Measurements from ENCODE around the gene CASQ2. TPM values are rescaled to one million over a fixed set of nuclear protein-coding genes. Genes with fewer than 3 reads are reported as not detected.

The CASQ2 gene
- total RNA-seq, 1 donor from 2014 or later: not detected

GRCh38 chr1:115672224-115673009 is 96.1 kb downstream of the CASQ2 start:
- no peak for DNase-seq (ENCODE audit: low spot score)
- intact Hi-C loops (cut with micrococcal nuclease): no loop called here
- peaks cover 8% of the 10 kb centered on the region for H3K9me3 Mint-ChIP-seq

GRCh38 chr1:115671176-115671934 is 97.2 kb downstream of the CASQ2 start:
- peaks cover 8% of the 10 kb centered on the region for H3K9me3 Mint-ChIP-seq
- peaks cover 2% of the 10 kb centered on the region for H3K27me3 Mint-ChIP-seq (ENCODE audit: low read depth)
- no peak overlapping the region for H3K27ac Mint-ChIP-seq
- H3K4me3 Mint-ChIP-seq (ENCODE audit: low read depth): no peak overlapping the region
- H3K4me1 Mint-ChIP-seq (ENCODE audit: low read depth): peaks cover 24% of the 10 kb centered on the region
- DNase-seq (ENCODE audit: low spot score): no peak
- intact Hi-C loops (cut with micrococcal nuclease): no loop called here
- H3K36me3 Mint-ChIP-seq (ENCODE audit: low read depth): peaks cover 31% of the 10 kb centered on the region

More at GRCh38 chr1:115672224-115673009, 96.1 kb downstream of the CASQ2 start:
- peaks cover 2% of the 10 kb centered on the region for H3K27me3 Mint-ChIP-seq (ENCODE audit: low read depth)
- peaks cover 25% of the 10 kb centered on the region for H3K36me3 Mint-ChIP-seq (ENCODE audit: low read depth)
- H3K4me3 Mint-ChIP-seq (ENCODE audit: low read depth): no peak overlapping the region
- H3K27ac Mint-ChIP-seq: no peak overlapping the region
- peaks cover 24% of the 10 kb centered on the region for H3K4me1 Mint-ChIP-seq (ENCODE audit: low read depth)

DNA sequence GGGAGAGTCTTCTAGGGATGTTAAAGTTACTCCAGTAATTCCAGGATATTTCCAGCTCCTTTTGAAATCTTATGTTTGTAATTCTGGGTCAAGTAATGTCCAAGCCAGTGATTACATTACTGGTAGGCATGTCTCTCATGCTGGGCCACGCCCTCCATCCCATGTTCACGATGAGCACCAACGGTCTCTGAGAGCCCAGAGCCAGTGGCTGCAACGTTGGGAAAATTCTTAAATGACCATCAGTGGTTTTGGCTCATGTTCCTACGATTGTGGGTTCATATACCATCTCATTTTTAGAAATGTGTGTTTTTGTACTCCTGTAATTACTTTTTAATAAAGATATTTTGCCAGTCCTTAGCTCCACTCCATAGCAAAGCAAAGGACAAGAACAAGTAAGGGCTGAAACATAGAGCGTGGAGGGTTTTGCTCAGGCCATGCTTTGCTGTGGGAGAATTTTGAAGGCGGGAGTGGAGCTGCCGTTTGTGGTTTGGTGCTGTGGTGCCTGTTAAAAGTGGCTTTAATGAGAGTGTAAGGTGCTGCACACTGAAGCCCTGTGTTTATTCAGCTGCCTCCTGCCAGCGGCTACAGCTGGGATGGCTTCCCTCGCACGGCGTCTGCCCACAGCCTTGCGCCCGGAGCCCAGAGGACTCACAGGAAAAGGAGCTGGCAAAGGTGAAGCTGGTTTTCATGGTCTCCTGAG is 97.9 kb downstream of the CASQ2 start:
- H3K36me3 Mint-ChIP-seq (ENCODE audit: low read depth): peaks cover 35% of the 10 kb centered on the region
- intact Hi-C loops (cut with micrococcal nuclease): no loop called here
- H3K9me3 Mint-ChIP-seq: peaks cover 8% of the 10 kb centered on the region
- H3K4me1 Mint-ChIP-seq (ENCODE audit: low read depth): peaks cover 19% of the 10 kb centered on the region
- H3K4me3 Mint-ChIP-seq (ENCODE audit: low read depth): no peak overlapping the region
- H3K27ac Mint-ChIP-seq: no peak overlapping the region
- no peak for DNase-seq (ENCODE audit: low spot score)
- peaks cover 2% of the 10 kb centered on the region for H3K27me3 Mint-ChIP-seq (ENCODE audit: low read depth)

DNA sequence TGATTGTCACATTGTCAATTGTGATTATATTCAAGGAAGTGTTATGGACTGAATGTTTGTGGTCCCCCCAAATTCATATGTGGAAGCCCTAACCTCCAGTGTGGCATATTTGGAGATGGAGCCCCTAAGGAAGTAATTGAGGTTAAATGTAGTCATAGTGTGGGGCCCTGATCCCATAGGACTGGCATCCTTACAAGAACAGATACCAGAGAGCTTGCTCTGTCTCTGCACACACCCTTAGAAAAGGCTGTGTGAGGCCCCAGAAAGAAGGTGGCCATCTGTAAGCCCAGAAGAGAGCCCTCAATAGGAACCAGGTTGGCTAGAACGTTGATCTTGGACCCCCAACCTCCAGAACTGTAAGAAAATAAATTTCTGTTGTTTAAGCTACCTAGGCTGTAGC is 98.6 kb downstream of the CASQ2 start:
- H3K27ac Mint-ChIP-seq: no peak overlapping the region
- no peak for DNase-seq (ENCODE audit: low spot score)
- peaks cover 36% of the 10 kb centered on the region for H3K36me3 Mint-ChIP-seq (ENCODE audit: low read depth)
- intact Hi-C loops (cut with micrococcal nuclease): no loop called here
- H3K4me1 Mint-ChIP-seq (ENCODE audit: low read depth): peaks cover 19% of the 10 kb centered on the region
- H3K4me3 Mint-ChIP-seq (ENCODE audit: low read depth): no peak overlapping the region
- peaks cover 8% of the 10 kb centered on the region for H3K9me3 Mint-ChIP-seq
- peaks cover 2% of the 10 kb centered on the region for H3K27me3 Mint-ChIP-seq (ENCODE audit: low read depth)

GRCh38 chr1:115669002-115669673 is 99.4 kb downstream of the CASQ2 start:
- Mint-ChIP-seq H3K4me1 (ENCODE audit: low read depth) (peaks cover 19% of the 10 kb centered on the region), H3K4me3 (ENCODE audit: low read depth) (no peak overlapping the region), H3K27ac (no peak overlapping the region), H3K27me3 (ENCODE audit: low read depth) (peaks cover 2% of the 10 kb centered on the region), H3K9me3 (peaks cover 8% of the 10 kb centered on the region), H3K36me3 (ENCODE audit: low read depth) (peaks cover 40% of the 10 kb centered on the region)
- no peak for DNase-seq (ENCODE audit: low spot score)
- intact Hi-C loops (cut with micrococcal nuclease): no loop called here

- intact Hi-C loops (cut with micrococcal nuclease): no loop called here
- peaks cover 45% of the 10 kb centered on the region for H3K36me3 Mint-ChIP-seq (ENCODE audit: low read depth)
- peaks cover 2% of the 10 kb centered on the region for H3K27me3 Mint-ChIP-seq (ENCODE audit: low read depth)
- H3K4me3 Mint-ChIP-seq (ENCODE audit: low read depth): no peak overlapping the region
- no peak for DNase-seq (ENCODE audit: low spot score)
- H3K9me3 Mint-ChIP-seq: peaks cover 8% of the 10 kb centered on the region
- H3K27ac Mint-ChIP-seq: no peak overlapping the region
- H3K4me1 Mint-ChIP-seq (ENCODE audit: low read depth): peaks cover 19% of the 10 kb centered on the region
Observed at GRCh38 chr1:115668579-115668978, 99.9 kb downstream of the CASQ2 start.

GRCh38 chr1:115666702-115667101 is 101.8 kb downstream of the CASQ2 start:
- peaks cover 8% of the 10 kb centered on the region for H3K9me3 Mint-ChIP-seq
- H3K27me3 Mint-ChIP-seq (ENCODE audit: low read depth): no peaks in the 10 kb centered on the region
- H3K27ac Mint-ChIP-seq: no peak overlapping the region
- no peak for DNase-seq (ENCODE audit: low spot score)
- no peak overlapping the region for H3K4me3 Mint-ChIP-seq (ENCODE audit: low read depth)
- H3K4me1 Mint-ChIP-seq (ENCODE audit: low read depth): peaks cover 19% of the 10 kb centered on the region
- intact Hi-C loops (cut with micrococcal nuclease): no loop called here
- peaks cover 53% of the 10 kb centered on the region for H3K36me3 Mint-ChIP-seq (ENCODE audit: low read depth)

DNA sequence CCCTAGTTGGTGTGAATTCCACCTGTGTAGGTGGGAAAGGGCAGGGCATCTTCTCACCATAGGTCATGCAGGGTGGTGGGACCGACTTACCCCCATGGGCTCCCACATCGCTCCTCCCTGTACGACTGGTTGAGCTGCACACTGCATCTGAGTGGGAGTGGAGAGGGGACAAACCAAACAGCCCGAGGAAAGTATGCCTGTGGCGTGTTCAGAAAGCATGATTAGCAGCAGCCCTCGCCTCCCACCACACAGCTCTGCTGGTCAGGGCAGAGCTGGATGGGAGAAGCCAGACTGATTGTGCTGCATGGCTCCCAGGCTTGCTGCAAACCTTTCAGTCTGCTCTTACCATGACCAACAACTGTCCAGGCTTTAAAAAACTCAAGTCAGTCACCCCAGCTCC is 102.3 kb downstream of the CASQ2 start:
- H3K4me1 Mint-ChIP-seq (ENCODE audit: low read depth): peaks cover 19% of the 10 kb centered on the region
- intact Hi-C loops (cut with micrococcal nuclease): no loop called here
- no peak overlapping the region for H3K27ac Mint-ChIP-seq
- no peaks in the 10 kb centered on the region for H3K27me3 Mint-ChIP-seq (ENCODE audit: low read depth)
- H3K4me3 Mint-ChIP-seq (ENCODE audit: low read depth): no peak overlapping the region
- H3K36me3 Mint-ChIP-seq (ENCODE audit: low read depth): peaks cover 53% of the 10 kb centered on the region
- peaks cover 8% of the 10 kb centered on the region for H3K9me3 Mint-ChIP-seq
- DNase-seq (ENCODE audit: low spot score): no peak

- no peak overlapping the region for H3K4me3 Mint-ChIP-seq (ENCODE audit: low read depth)
- H3K27me3 Mint-ChIP-seq (ENCODE audit: low read depth): no peaks in the 10 kb centered on the region
- H3K9me3 Mint-ChIP-seq: peaks cover 8% of the 10 kb centered on the region
- H3K27ac Mint-ChIP-seq: no peak overlapping the region
- no peak for DNase-seq (ENCODE audit: low spot score)
- peaks cover 52% of the 10 kb centered on the region for H3K36me3 Mint-ChIP-seq (ENCODE audit: low read depth)
- peaks cover 15% of the 10 kb centered on the region for H3K4me1 Mint-ChIP-seq (ENCODE audit: low read depth)
- intact Hi-C loops (cut with micrococcal nuclease): no loop called here
Observed at GRCh38 chr1:115665319-115666096, 103.0 kb downstream of the CASQ2 start.

DNA sequence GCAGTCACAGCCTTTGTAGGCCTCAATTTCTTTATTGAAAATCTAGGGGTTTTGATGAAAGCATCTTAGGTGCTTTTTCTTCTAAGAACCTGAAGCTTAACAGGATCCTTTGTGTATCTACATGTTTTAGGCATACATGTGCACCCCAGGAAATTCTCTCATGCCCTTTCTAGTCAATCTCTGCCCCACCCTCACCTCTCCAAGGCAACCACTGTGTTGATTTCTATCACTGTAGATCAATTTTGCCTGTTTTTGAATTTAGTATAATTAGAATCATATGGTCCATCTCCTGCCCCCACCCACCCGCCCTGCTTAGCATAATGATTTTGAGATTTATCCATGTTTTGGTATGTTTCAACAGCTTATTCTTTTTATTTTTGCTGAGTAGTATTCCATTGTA is 107.4 kb downstream of the CASQ2 start:
- DNase-seq (ENCODE audit: low spot score): no peak
- H3K27ac Mint-ChIP-seq: no peak overlapping the region
- H3K27me3 Mint-ChIP-seq (ENCODE audit: low read depth): no peaks in the 10 kb centered on the region
- H3K36me3 Mint-ChIP-seq (ENCODE audit: low read depth): peaks cover 42% of the 10 kb centered on the region
- H3K9me3 Mint-ChIP-seq: no peaks in the 10 kb centered on the region
- no peak overlapping the region for H3K4me3 Mint-ChIP-seq (ENCODE audit: low read depth)
- intact Hi-C loops (cut with micrococcal nuclease): no loop called here
- peaks cover 10% of the 10 kb centered on the region for H3K4me1 Mint-ChIP-seq (ENCODE audit: low read depth)

DNA sequence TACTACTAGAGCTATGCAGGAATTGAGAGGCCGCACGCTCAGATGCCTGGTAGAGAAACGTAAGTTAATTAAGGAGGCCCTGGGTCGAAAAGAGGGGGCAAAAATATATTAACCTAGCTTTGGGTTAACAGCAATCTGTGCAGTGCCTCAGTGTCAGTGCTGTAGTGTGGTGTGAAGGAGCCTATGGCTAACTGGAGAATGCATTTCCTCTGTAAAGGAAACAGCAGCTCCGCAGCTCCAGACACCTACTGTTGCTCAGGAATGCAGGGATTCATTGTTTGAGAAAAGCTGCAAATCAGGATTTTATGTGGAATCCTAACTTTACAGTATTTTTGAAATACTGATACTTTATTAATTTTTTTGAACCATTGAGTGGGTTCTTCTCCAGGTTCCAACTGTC is 108.4 kb downstream of the CASQ2 start:
- intact Hi-C loops (cut with micrococcal nuclease): no loop called here
- Mint-ChIP-seq H3K4me1 (ENCODE audit: low read depth) (peaks cover 19% of the 10 kb centered on the region), H3K27ac (no peak overlapping the region), H3K36me3 (ENCODE audit: low read depth) (peaks cover 39% of the 10 kb centered on the region), H3K4me3 (ENCODE audit: low read depth) (no peak overlapping the region), H3K9me3 (no peaks in the 10 kb centered on the region), H3K27me3 (ENCODE audit: low read depth) (no peaks in the 10 kb centered on the region)
- no peak for DNase-seq (ENCODE audit: low spot score)

DNA sequence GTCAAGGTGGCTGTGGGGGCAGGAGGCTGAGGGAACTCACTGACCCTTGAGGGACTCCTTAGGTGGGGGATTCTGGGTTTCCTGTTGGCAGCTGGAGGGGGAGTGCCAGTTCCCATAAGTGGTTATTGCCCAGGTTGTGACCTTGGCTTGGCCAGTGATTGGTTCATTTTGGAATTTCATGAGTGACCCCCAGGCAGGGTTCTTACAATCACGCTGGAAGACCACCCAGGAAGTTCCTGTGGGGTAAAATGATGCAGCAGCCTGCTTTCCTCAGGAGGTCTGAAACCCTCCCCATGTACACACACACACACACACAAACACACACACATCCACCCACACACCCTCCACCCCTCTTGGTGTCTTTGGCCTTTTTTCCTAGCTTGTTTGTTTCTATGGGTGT is 109.9 kb downstream of the CASQ2 start:
- Mint-ChIP-seq H3K36me3 (ENCODE audit: low read depth) (peaks cover 40% of the 10 kb centered on the region), H3K27me3 (ENCODE audit: low read depth) (no peaks in the 10 kb centered on the region), H3K4me1 (ENCODE audit: low read depth) (peaks cover 30% of the 10 kb centered on the region), H3K4me3 (ENCODE audit: low read depth) (no peak overlapping the region), H3K9me3 (no peaks in the 10 kb centered on the region), H3K27ac (no peak overlapping the region)
- intact Hi-C loops (cut with micrococcal nuclease): no loop called here
- DNase-seq (ENCODE audit: low spot score): no peak
